Neural progenitor cell (in vitro differentiated cells): Measurements from ENCODE around the gene AAMP.

ENCODE experiments used
- EZH2 ChIP-seq: fragments of 200-600 bp; sonication (generic); IDR thresholded peaks from 2 replicates; pipeline ENCODE4 v1.6.1; 2017; ENCODE audit warnings: antibody characterized with exemption, mild to moderate bottlenecking, moderate library complexity
- TF ChIP-seq, protein P1 (sequence below): fragments of 200-600 bp; sonication (generic); IDR thresholded peaks from 2 replicates; pipeline ENCODE4 v1.5.1; 2017; ENCODE audit warnings: antibody characterized with exemption, mild to moderate bottlenecking

DNA sequence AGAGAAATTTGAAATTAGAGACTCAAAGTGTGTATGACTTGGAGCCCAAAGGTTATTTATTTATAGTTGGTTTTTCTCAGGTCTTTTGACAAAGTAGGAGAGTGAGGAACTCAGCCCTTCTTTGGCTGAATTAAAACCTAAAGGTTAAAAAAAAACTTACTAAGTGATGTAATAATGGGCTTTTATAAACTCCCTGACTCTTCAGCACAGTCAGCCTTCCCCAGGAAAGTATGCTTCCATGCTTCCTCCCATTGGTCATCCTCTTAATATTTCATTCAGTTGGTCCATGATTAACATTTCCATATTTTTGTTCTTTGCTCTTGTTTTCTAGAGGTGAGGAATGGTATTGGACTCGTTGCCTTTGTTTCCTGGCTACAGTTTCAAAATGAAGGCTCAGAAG lies 45.8 kb downstream of the AAMP start:
- TF ChIP-seq, protein P1, sequence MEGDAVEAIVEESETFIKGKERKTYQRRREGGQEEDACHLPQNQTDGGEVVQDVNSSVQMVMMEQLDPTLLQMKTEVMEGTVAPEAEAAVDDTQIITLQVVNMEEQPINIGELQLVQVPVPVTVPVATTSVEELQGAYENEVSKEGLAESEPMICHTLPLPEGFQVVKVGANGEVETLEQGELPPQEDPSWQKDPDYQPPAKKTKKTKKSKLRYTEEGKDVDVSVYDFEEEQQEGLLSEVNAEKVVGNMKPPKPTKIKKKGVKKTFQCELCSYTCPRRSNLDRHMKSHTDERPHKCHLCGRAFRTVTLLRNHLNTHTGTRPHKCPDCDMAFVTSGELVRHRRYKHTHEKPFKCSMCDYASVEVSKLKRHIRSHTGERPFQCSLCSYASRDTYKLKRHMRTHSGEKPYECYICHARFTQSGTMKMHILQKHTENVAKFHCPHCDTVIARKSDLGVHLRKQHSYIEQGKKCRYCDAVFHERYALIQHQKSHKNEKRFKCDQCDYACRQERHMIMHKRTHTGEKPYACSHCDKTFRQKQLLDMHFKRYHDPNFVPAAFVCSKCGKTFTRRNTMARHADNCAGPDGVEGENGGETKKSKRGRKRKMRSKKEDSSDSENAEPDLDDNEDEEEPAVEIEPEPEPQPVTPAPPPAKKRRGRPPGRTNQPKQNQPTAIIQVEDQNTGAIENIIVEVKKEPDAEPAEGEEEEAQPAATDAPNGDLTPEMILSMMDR: no peak
- no peak for TF ChIP-seq EZH2
